Fibroblast of upper back skin (primary cell): Measurements from ENCODE around the gene SLFN14.
"Not testable (repeated sequence)": the region's sequence is repeated elsewhere in the genome, so short reads cannot be mapped to it uniquely, and the experiment has no call there.

ENCODE experiments used
- DNase-seq: peaks from one replicate; pipeline ENCODE4 v3.0.0-alpha.2; 2013

The SLFN14 gene

DNA sequence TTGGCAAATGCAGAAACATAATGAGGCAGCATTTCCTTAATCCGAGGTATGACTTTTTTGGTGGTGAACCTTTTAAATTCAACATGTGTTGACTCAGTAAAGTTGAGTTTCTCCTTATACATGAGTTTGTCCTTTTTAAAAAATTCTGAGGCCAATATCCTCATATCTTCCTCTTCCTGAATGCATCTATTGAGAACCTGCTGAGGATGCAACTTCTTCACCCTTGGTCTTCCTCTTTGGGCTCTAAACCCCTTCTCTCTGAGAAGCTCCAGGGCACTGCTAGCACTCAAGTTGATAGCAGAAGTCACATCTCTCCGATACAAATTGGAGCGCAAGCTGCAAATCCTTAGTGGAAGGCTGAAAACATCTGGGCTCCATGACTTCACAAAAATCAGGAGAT lies 3.3 kb downstream of the SLFN14 start:
- DNase-seq = no peak

DNA sequence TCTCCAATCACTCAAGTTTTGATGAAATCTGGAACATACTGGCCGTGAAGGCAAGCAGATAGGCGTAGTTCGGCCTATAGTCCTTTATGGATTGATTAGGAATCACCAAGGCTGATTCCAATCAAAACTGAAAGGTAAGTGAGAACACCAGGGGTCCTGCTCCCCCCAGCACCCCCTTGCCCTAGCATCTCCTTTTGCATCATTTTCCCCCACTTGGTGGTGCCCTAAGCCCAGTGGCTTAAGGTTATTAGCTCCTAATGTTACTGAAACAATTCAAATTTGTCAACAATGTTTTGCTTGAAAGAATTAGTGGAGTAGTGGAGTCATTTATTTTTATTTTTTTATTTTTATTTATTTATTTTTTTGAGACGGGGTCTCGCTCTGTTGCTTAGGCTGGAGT lies 4.9 kb downstream of the SLFN14 start:
- DNase-seq = no peak

DNA sequence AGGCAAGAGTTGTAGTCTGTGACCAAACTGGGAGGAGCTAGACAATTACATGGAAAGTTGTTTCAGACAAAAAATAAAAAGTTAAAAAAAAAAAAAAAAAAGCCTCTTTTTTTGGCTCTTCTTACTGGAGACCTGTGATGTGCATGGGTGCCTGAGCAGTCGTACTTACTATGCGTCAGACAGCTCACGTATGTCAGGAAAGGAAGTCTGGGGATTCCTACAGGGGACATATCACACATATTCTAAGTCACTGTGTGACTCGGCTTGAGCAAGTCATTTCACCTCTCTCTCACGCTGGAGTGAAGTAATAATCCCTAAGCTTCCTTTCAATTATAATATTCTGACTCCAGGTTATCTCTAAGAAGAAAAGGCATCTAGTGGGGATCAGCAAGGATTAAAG lies 6.0 kb downstream of the SLFN14 start:
- DNase-seq = no peak

DNA sequence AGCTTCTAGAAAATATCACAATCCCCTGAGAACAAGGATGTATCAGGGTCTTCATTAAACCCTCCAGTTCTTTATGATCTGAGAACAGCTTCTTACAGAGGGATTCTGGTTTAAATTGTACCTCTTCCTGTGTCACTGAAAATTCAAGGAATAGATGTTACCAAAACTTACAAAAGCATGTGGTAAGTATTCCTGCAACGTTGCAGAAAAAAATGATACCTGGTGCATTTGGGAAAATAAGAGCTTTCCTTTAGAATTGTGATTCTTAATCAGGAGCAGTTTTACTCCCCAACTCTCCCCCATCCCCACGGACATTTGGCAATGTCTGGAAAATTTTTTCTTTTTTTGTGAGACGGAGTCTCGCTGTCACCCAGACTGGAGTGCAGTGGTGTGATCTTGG lies 7.3 kb downstream of the SLFN14 start:
- DNase-seq = no peak

DNA sequence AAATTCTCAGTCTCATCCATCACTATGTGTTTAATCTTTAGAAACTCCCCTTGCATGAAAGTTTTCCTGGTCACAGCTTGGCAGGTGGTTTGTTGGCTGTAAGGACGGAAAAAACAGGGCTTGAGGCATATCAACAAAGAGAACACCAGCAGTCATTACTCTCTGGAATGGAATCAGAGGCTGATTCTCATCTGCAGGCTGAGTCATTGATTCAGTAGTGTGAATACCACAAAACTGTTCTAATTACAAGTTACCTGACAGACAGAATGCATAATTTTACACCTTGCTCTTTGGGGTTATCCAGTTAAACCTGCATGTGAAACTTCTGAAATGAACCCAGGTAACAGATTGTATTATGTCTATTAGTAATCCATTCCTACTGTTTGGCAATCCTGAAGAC lies 11.6 kb downstream of the SLFN14 start:
- DNase-seq = no peak

DNA sequence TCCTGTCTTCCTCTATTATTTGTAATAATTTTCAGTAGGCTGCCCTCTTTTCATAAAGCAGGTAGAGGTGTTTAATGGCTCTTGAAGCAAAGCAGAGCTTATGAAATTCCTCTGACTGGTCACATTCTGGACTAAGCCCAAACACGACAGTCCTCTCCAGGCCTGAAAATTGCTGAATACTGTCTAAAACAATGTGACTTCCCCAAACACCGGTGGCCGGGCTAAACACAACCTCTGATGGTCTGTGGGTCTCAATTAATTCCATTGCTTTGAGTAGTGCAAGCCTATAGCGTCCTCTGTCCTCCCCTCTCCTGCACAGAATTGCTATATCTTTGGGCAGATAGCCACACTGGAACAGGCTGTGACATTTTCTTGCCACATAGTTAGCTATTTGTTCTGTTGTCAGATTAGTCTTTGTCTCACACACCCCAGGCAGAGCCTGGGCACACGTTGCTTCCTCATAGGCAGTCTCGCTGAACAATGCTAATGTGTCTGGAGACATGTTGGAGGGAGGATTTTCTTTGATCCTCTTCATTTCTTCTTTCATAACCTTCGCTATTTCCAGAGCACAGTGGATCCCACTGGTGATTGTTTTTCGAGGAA lies 12.3 kb downstream of the SLFN14 start:
- no peak for DNase-seq

DNA sequence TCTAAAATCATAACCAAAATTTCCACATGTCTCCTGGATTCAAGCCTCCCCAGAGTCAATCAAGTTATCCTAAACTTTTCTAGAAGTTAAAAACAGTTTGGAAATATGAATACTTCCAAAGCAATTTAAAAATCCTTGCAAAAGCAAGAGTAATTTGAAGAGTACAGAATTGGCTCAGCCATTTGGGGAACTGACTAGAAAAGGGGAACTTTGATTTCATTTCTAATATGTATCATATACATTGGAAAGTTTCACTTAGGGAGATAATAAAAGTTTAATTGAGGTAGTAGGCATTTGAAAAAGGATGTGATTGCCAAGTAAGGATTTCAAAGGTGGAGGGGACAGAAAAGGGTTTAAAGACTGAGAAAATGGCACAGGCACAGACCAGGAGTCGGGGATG lies 14.1 kb downstream of the SLFN14 start:
- no peak for DNase-seq

DNA sequence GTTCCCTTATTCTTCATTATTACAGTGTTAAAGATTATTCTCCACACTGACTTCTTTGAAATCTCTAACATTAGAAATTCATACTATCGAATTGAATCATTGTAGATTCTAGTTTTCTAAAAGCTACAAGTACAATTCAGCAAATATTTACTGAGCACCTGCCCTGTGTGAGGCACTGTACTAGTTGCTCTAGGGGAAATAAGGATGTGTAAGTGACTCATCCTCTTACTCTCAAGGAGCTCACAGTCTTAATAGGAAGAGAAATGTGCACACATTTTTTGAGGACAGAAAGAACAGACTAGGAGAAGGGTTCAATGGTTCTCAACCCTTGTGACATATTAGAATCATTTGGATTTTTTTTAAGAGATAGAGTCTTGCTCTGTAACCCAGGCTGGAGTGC lies 15.5 kb downstream of the SLFN14 start:
- DNase-seq = no peak

DNA sequence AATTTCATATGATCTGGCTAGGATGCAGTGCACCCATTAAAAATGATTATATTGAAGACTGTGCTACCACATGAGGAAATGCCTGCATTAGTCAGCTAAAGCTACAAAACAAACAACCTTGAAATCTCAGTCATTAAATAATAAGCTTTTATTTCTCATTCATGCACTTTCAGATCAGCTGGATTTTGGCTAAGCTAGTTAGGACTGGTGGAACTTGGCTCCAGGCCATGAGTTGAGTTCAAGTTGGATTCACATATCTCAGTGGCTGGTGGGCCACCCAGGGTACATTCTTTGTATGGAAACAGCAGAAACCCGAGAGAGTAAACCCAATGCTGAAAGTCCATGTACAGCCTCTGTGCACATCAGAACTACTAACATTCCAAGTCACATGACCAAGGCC lies 16.8 kb downstream of the SLFN14 start:
- peak; percentile 5 for DNase-seq

DNA sequence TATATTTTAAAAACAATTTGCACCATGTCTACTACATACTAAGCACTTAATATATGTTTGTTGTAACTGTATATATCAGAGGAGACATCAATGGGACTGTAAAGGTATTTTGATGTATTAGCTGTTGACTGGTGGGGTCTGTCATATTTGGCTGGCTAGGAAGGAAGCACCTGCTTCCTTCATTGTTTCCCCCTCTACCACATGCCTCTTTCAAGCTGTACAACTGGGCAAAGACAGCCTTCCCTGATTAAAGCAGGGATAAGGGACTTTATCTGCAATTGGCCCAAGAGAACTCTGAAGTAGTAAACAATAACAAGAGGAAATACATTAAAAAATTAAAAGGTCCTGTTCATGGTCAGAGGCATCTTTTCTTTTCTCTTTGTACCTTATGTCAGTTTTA lies 17.6 kb downstream of the SLFN14 start:
- DNase-seq = no peak

DNA sequence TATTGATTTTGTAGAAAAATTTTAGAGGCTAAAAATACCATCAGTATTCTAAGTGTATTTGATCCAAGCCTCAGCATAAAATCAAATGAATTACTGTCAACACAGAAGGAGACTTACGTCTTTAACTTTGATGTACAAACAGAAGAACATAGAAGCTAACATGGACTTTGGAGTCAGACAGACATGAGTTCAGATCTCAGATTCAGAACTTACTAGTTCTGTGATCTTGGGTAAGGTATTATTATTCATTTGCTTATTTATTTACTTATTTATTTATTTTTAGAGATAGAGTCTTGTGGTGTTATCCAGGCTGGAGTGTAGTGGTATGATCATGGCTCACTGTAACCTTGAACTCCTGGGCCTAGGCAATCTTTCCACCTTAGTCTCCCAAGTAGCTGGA lies 19.2 kb downstream of the SLFN14 start:
- no peak for DNase-seq

DNA sequence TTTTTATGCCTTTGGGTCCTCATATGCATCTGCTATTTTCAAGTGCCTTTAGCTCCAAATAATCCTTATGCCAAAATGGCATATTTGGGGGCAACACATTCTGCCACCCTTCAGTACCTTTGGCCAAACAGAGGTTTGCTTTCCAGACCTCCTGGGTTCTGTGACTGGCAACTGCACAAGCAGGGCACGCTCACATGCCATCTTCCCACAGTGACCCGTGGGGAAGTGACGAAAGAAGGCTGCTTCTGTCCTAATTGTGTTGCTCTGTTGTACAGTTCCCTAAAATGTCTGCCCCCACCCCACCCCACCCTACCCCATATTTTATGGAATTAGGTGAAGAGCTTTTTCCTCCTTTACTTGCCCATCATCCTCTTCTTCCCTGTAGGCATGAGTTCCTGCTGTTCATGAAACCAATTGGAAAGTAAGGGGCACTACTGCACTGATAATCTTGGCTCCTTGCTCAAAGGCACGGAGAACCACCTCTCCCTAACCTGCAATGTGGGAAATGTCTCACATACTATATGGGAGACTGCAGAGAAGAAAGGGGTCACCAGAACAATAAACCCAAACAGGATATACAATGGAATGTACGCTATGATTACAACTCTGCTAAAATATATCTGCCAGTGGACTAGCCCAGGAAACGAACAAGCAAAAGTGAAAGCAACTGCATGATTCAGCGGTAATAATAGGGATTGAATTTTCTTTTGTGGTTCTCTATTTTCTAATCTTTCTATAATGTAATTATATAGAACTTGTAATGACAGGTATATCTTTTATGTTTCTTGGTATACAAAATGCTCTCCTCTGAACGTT lies 19.8 kb downstream of the SLFN14 start:
- peak; percentile 32 for DNase-seq

DNA sequence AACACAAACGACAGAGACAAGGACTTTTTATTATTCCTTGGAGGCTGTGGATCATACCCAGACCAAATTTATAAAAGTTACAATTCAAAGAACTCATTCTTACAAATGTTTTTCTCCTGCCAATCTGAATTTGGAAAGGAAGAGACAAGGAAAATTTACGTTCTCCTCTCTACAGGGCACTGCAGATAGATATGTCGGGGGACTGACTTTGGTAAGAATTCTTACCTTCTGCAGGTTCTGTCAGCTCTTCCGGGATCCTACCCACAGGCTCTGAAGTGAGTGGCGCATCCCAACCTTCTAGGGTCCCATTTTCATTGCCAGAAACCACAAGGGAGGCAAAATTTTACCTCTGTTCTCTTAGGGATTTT lies 21.0 kb downstream of the SLFN14 start:
- DNase-seq = no peak

DNA sequence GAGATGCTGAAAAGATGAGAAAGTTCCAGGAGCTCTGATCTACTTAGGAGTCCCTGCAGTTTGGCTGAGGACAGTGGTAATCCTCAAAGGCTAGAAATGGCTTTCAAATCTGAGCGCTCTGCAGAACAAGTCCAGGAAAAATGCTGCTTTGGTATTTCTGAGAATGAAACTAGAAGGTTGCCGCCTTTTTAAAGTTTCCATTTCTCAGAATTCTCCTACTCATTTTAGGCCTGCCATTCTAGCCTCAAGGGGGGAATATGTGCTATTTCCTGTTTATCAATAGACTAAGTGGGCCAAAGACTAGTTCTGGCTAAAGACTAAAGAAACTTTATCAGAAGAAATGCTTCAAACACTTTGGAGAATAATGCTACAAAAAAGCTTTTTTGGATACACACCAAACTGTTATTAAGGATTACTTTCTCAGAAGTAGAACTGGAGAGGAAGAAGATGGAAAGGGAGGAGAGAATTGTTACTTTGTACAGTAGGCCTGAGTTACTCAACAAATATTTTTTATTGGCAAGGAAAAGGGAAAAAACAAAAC lies 22.9 kb downstream of the SLFN14 start, which contains the start of gene SLFN12L:
Gene SLFN12L, minus strand, starts transcription at position 78 of the 541 bp plus-strand sequence. CDS start 15,314 bp downstream, outside the sequence.
- DNase-seq = no peak

DNA sequence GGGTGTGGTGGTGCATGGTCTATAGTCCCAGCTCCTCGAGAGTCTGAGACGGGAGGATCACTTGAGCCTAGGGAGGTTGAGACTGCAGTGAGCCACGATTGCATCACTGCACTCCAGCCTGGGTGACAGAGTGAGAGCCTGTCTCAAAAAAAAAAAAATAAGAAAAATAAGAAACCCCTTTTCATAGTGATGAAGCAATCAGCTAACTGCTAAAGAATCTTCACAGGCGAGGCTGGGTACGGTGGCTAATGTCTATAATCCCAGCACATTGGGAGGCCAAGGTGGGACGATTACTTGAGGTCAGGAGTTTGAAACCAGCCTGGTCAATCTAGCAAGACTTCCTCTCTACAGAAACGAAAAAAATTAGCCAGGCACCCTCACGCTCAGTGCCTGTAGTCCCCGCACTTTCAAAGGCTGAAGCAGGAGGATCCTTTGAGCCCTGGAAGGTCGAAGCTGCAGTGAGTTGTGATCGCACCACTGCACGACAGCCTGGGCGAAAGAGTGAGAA lies 23.9 kb downstream of the SLFN14 start:
- no peak for DNase-seq

DNA sequence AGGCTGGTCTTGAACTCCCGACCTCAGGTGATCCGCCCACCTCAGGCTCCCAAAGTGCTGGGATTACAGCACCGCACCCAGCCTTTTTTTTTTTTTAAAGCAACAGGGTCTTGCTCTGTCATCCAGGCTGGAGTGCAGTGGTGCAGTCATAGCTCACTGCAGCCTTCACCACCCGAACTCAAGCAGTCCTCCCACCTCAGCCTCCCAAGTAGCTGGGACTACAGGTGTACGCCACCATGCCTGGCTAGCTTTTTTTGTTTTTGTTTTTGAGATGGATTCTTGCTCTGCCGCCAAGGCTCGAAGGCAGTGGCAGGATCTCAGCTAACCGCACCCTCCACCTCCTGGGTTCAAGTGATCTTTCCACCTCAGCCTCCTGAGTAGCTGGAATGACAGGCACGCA lies 25.2 kb downstream of the SLFN14 start:
- DNase-seq = not testable (repeated sequence)

DNA sequence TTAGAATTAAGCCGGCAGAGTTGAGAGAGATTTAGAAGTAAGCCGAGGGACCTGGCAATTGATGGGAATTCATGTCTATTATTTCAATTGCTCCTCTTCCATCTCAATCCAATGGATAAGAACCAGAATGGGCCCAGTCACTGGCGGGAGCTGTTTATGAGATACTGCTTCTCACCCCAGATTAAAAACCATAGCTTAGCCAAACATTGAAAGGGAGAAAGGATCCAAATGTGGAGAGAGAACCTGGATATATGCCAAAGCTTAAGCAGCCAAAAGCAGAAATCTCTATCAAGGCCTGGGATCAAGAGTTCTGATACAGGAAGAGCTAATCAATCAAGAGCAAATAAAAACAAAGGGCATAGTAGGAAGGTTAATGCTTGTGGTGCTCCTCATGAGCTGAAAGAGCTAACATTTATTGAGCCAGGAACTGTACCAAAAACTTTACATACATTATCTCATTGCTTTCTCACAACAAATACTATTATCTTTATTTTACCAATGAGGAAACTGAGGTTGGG lies 26.0 kb downstream of the SLFN14 start:
- no peak for DNase-seq

DNA sequence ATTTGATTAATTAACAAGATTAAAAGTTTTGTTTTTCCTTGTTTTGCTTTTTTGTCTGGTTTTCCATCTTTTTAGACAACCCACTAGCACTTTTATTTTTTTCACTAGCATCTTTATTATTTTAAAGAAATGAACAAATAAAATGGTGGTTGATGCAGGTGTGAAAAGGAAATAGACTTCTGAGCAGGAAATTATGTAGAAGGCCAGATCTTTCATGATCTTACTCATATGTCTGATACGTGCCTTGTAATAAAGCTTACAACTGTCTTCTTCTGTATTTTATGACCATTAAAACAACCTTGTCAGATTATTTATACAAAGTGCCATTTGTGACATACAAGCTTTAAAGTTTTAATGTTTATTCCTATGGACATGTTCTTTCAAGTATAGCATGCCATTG lies 29.5 kb downstream of the SLFN14 start:
- DNase-seq = no peak

DNA sequence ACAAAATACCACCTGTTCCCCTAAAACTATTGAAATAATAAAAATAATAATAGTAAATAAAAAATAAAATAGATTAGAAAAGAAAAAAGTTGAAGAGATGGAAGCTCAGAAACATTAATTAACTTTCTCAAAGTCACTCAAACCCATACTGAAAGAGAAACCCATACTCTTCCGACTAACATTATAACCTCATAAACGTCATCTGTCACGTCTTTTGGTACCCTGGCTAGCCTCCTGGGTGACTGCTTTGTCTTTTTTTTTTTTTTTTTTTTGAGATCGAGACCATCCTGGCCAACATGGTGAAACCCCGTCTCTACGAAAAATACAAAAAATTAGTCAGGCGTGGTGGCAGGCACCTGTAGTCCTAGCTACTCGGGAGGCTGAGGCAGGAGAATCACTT lies 30.8 kb downstream of the SLFN14 start:
- no peak for DNase-seq

DNA sequence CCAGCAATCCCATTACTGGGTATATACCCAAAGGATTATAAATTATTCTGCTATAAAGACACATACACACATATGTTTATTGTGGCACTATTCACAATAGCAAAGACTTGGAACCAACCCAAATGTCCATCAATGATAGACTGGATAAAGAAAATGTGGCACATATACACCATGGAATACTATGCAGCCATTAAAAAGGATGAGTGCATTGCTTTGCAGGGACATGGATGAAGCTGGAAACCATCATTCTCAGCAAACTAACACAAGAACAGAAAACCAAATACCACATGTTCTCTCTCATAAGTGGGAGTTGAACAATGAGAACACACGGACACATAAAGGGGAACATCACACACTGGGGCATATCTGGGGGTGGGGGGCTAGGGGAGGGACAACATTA lies 31.3 kb downstream of the SLFN14 start:
- not testable (repeated sequence) for DNase-seq

DNA sequence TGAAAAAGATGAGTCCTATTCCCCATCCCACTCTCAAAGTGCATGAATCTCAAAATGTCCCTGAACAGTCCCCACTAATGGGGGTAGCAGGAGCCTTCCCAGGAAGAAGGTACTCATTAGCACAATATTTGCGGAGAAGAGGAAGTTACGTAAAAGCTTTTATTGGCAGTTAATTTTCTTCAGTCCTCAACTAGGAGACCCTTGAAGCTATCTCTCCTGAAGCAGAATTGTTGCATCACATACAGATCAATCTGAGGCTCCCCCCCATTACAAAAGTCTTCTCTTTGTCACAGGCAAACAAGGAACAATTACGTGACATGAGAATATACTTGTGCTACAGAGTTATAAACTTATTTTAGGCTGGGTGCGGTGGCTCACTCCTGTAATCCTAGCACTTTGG lies 37.3 kb downstream of the SLFN14 start:
- DNase-seq = no peak

DNA sequence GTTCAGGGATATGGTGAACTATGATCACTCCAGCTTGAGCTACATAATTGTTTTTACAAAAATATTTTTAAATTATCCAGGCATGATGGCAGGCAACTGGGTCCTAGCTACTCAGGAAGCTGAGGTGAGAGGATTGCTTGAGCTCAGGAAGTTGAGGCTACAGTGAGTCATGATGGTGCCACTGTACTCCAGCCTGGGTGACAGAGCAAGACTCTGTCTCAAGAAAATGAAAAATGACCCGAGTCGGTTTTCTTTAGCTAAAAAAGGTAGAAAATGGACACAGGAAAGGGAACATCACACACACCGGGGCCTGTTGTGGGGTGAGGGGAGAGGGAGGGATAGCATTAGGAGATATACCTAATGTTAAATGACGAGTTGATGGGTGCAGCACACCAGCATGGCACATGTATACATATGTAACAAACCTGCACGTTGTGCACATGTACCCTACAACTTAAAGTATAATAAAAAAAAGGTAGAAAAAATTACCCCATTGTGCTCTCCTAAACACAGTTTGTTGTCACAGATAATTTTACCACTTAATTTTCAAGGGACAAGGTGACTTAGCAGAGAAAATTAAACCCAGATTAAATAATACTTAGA lies 38.9 kb downstream of the SLFN14 start:
- not testable (repeated sequence) for DNase-seq

DNA sequence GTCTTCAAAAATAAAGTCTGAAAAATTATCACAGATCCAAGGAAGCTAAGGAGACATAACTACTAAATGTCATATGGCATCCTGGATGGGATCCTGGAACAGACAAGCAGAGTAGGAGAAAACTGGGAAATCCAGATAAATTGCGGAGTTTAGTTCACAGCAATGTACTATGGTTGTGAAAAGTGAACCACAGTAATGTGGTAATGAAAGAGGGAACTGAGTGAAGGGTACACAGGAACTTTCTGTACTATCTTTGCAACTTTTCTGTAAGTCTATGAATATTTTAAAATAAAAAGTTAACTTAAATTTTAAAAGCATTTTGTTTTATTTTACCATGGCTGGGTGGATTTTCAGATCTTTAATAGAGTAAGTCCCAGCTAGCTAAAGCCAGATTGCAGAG lies 39.5 kb downstream of the SLFN14 start:
- no peak for DNase-seq
